ENCODE results near the gene THSD7B.

- TF ChIP-seq POU6F1 (CRISPR knock-in tag; IDR thresholded peaks at IDR 0.05; ENCODE audit: borderline replicate concordance, low read depth) = no peak
- TF ChIP-seq ISL1 (CRISPR knock-in tag; IDR thresholded peaks at IDR 0.05) = no peak
- no peak for TF ChIP-seq ESRRG (CRISPR knock-in tag; IDR thresholded peaks at IDR 0.05)
These were observed 464.5 kb downstream of the THSD7B start for GRCh38 chr2:137229834-137230233.

All from SK-N-SH treated with all-trans-retinoic acid at 6 μM for 48 hours (cell line).